ENCODE measurements around the gene BIRC7.

The BIRC7 gene

GRCh38 chr20:63272105-63273058 lies 36.7 kb downstream of the BIRC7 start, which contains the start of gene ARFGAP1:
Gene ARFGAP1, plus strand, starts transcription at chr20:63272813. Its CDS starts 2,768 bp downstream, at chr20:63275581.
- Histone ChIP-seq H3K36me3 (ENCODE audit: control insufficient read depth in 2 of 2, insufficient read depth in 2 of 2, low read length in 2 of 2) (peaks cover 13 to 14% of the 10 kb centered on the region in 2 donors), H3K4me1 (ENCODE audit: control insufficient read depth in 2 of 2, insufficient read depth in 2 of 2, low read length in 2 of 2) (peaks cover 8 to 11% of the 10 kb centered on the region in 2 donors), H3K9ac (ENCODE audit: low read depth in 1 of 2, low read length in 2 of 2) (peak within 1 kb of the TSS; percentile 82 to 91), H3K4me3 (ENCODE audit: low read length in 2 of 2) (peak within 1 kb of the TSS; percentile 81 to 85), H3K27ac (ENCODE audit: low read depth in 2 of 2, low read length in 2 of 2) (peak within 1 kb of the TSS; percentile 13 to 38), H3K9me3 (ENCODE audit: control insufficient read depth in 2 of 2, low read length in 2 of 2) (no peaks in the 10 kb centered on the region), H3K27me3 (ENCODE audit: control insufficient read depth in 2 of 2, insufficient read depth in 2 of 2, low read length in 2 of 2) (peaks cover 0 to 2% of the 10 kb centered on the region in 2 donors)

GRCh38 chr20:63273059-63273579 lies 37.4 kb downstream of the BIRC7 start:
- peaks cover 8 to 11% of the 10 kb centered on the region in 2 donors for H3K4me1 ChIP-seq (ENCODE audit: control insufficient read depth in 2 of 2, insufficient read depth in 2 of 2, low read length in 2 of 2)
- peaks cover 21% of the 10 kb centered on the region in 2 donors for H3K36me3 ChIP-seq (ENCODE audit: control insufficient read depth in 2 of 2, insufficient read depth in 2 of 2, low read length in 2 of 2)
- no peaks in the 10 kb centered on the region for H3K9me3 ChIP-seq (ENCODE audit: control insufficient read depth in 2 of 2, low read length in 2 of 2)
- peak overlapping the region; percentile 82 to 91 for H3K9ac ChIP-seq (ENCODE audit: low read depth in 1 of 2, low read length in 2 of 2)
- peak overlapping the region; percentile 81 to 85 for H3K4me3 ChIP-seq (ENCODE audit: low read length in 2 of 2)
- peaks cover 0 to 2% of the 10 kb centered on the region in 2 donors for H3K27me3 ChIP-seq (ENCODE audit: control insufficient read depth in 2 of 2, insufficient read depth in 2 of 2, low read length in 2 of 2)
- H3K27ac ChIP-seq (ENCODE audit: low read depth in 2 of 2, low read length in 2 of 2), result peak overlapping the region; percentile 13 to 38

GRCh38 chr20:63273635-63274380 lies 38.1 kb downstream of the BIRC7 start:
- Histone ChIP-seq H3K36me3 (ENCODE audit: control insufficient read depth in 2 of 2, insufficient read depth in 2 of 2, low read length in 2 of 2) (peaks cover 25 to 28% of the 10 kb centered on the region in 2 donors), H3K4me1 (ENCODE audit: control insufficient read depth in 2 of 2, insufficient read depth in 2 of 2, low read length in 2 of 2) (peaks cover 8 to 11% of the 10 kb centered on the region in 2 donors), H3K27ac (ENCODE audit: low read depth in 2 of 2, low read length in 2 of 2) (no peak overlapping the region), H3K9ac (ENCODE audit: low read depth in 1 of 2, low read length in 2 of 2) (peak overlapping the region; percentile 82 to 91), H3K4me3 (ENCODE audit: low read length in 2 of 2) (peak overlapping the region; percentile 81 to 85), H3K9me3 (ENCODE audit: control insufficient read depth in 2 of 2, low read length in 2 of 2) (no peaks in the 10 kb centered on the region), H3K27me3 (ENCODE audit: control insufficient read depth in 2 of 2, insufficient read depth in 2 of 2, low read length in 2 of 2) (no peaks in the 10 kb centered on the region)

GRCh38 chr20:63274381-63275228 lies 38.9 kb downstream of the BIRC7 start:
- H3K9ac ChIP-seq (ENCODE audit: low read depth in 1 of 2, low read length in 2 of 2), result no peak overlapping the region
- peaks cover 27 to 33% of the 10 kb centered on the region in 2 donors for H3K36me3 ChIP-seq (ENCODE audit: control insufficient read depth in 2 of 2, insufficient read depth in 2 of 2, low read length in 2 of 2)
- no peaks in the 10 kb centered on the region for H3K27me3 ChIP-seq (ENCODE audit: control insufficient read depth in 2 of 2, insufficient read depth in 2 of 2, low read length in 2 of 2)
- H3K4me1 ChIP-seq (ENCODE audit: control insufficient read depth in 2 of 2, insufficient read depth in 2 of 2, low read length in 2 of 2), result peaks cover 8 to 11% of the 10 kb centered on the region in 2 donors
- no peak overlapping the region for H3K4me3 ChIP-seq (ENCODE audit: low read length in 2 of 2)
- H3K27ac ChIP-seq (ENCODE audit: low read depth in 2 of 2, low read length in 2 of 2), result no peak overlapping the region
- H3K9me3 ChIP-seq (ENCODE audit: control insufficient read depth in 2 of 2, low read length in 2 of 2), result no peaks in the 10 kb centered on the region

GRCh38 chr20:63275825-63276224 lies 40.1 kb downstream of the BIRC7 start:
- no peaks in the 10 kb centered on the region for H3K27me3 ChIP-seq (ENCODE audit: control insufficient read depth in 2 of 2, insufficient read depth in 2 of 2, low read length in 2 of 2)
- peaks cover 29 to 37% of the 10 kb centered on the region in 2 donors for H3K36me3 ChIP-seq (ENCODE audit: control insufficient read depth in 2 of 2, insufficient read depth in 2 of 2, low read length in 2 of 2)
- no peak overlapping the region for H3K27ac ChIP-seq (ENCODE audit: low read depth in 2 of 2, low read length in 2 of 2)
- no peaks in the 10 kb centered on the region for H3K9me3 ChIP-seq (ENCODE audit: control insufficient read depth in 2 of 2, low read length in 2 of 2)
- no peak overlapping the region for H3K9ac ChIP-seq (ENCODE audit: low read depth in 1 of 2, low read length in 2 of 2)
- no peak overlapping the region for H3K4me3 ChIP-seq (ENCODE audit: low read length in 2 of 2)
- H3K4me1 ChIP-seq (ENCODE audit: control insufficient read depth in 2 of 2, insufficient read depth in 2 of 2, low read length in 2 of 2), result peaks cover 8 to 11% of the 10 kb centered on the region in 2 donors

GRCh38 chr20:63276956-63277355 lies 41.3 kb downstream of the BIRC7 start:
- H3K27ac ChIP-seq (ENCODE audit: low read depth in 2 of 2, low read length in 2 of 2), result no peak overlapping the region
- peaks cover 6 to 8% of the 10 kb centered on the region in 2 donors for H3K4me1 ChIP-seq (ENCODE audit: control insufficient read depth in 2 of 2, insufficient read depth in 2 of 2, low read length in 2 of 2)
- H3K27me3 ChIP-seq (ENCODE audit: control insufficient read depth in 2 of 2, insufficient read depth in 2 of 2, low read length in 2 of 2), result no peaks in the 10 kb centered on the region
- no peaks in the 10 kb centered on the region for H3K9me3 ChIP-seq (ENCODE audit: control insufficient read depth in 2 of 2, low read length in 2 of 2)
- H3K4me3 ChIP-seq (ENCODE audit: low read length in 2 of 2), result no peak overlapping the region
- H3K36me3 ChIP-seq (ENCODE audit: control insufficient read depth in 2 of 2, insufficient read depth in 2 of 2, low read length in 2 of 2), result peaks cover 36 to 44% of the 10 kb centered on the region in 2 donors
- H3K9ac ChIP-seq (ENCODE audit: low read depth in 1 of 2, low read length in 2 of 2), result no peak overlapping the region

- H3K4me3 ChIP-seq (ENCODE audit: low read length in 2 of 2), result no peak overlapping the region
- H3K27ac ChIP-seq (ENCODE audit: low read depth in 2 of 2, low read length in 2 of 2), result no peak overlapping the region
- peaks cover 6 to 8% of the 10 kb centered on the region in 2 donors for H3K4me1 ChIP-seq (ENCODE audit: control insufficient read depth in 2 of 2, insufficient read depth in 2 of 2, low read length in 2 of 2)
- no peaks in the 10 kb centered on the region for H3K9me3 ChIP-seq (ENCODE audit: control insufficient read depth in 2 of 2, low read length in 2 of 2)
- H3K36me3 ChIP-seq (ENCODE audit: control insufficient read depth in 2 of 2, insufficient read depth in 2 of 2, low read length in 2 of 2), result peaks cover 39 to 48% of the 10 kb centered on the region in 2 donors
- H3K9ac ChIP-seq (ENCODE audit: low read depth in 1 of 2, low read length in 2 of 2), result no peak overlapping the region
- no peaks in the 10 kb centered on the region for H3K27me3 ChIP-seq (ENCODE audit: control insufficient read depth in 2 of 2, insufficient read depth in 2 of 2, low read length in 2 of 2)
Measured at GRCh38 chr20:63277466-63278272, 42.0 kb downstream of the BIRC7 start.

GRCh38 chr20:63278661-63279060 lies 43.0 kb downstream of the BIRC7 start:
- Histone ChIP-seq H3K4me1 (ENCODE audit: control insufficient read depth in 2 of 2, insufficient read depth in 2 of 2, low read length in 2 of 2) (peaks cover 4 to 6% of the 10 kb centered on the region in 2 donors), H3K27me3 (ENCODE audit: control insufficient read depth in 2 of 2, insufficient read depth in 2 of 2, low read length in 2 of 2) (no peaks in the 10 kb centered on the region), H3K9ac (ENCODE audit: low read depth in 1 of 2, low read length in 2 of 2) (no peak overlapping the region), H3K9me3 (ENCODE audit: control insufficient read depth in 2 of 2, low read length in 2 of 2) (no peaks in the 10 kb centered on the region), H3K4me3 (ENCODE audit: low read length in 2 of 2) (no peak overlapping the region), H3K36me3 (ENCODE audit: control insufficient read depth in 2 of 2, insufficient read depth in 2 of 2, low read length in 2 of 2) (peaks cover 43 to 53% of the 10 kb centered on the region in 2 donors), H3K27ac (ENCODE audit: low read depth in 2 of 2, low read length in 2 of 2) (no peak overlapping the region)

GRCh38 chr20:63279931-63280330 lies 44.2 kb downstream of the BIRC7 start:
- no peak overlapping the region for H3K27ac ChIP-seq (ENCODE audit: low read depth in 2 of 2, low read length in 2 of 2)
- no peaks in the 10 kb centered on the region for H3K27me3 ChIP-seq (ENCODE audit: control insufficient read depth in 2 of 2, insufficient read depth in 2 of 2, low read length in 2 of 2)
- no peaks in the 10 kb centered on the region for H3K4me1 ChIP-seq (ENCODE audit: control insufficient read depth in 2 of 2, insufficient read depth in 2 of 2, low read length in 2 of 2)
- H3K4me3 ChIP-seq (ENCODE audit: low read length in 2 of 2), result no peak overlapping the region
- H3K9me3 ChIP-seq (ENCODE audit: control insufficient read depth in 2 of 2, low read length in 2 of 2), result no peaks in the 10 kb centered on the region
- no peak overlapping the region for H3K9ac ChIP-seq (ENCODE audit: low read depth in 1 of 2, low read length in 2 of 2)
- peaks cover 52 to 58% of the 10 kb centered on the region in 2 donors for H3K36me3 ChIP-seq (ENCODE audit: control insufficient read depth in 2 of 2, insufficient read depth in 2 of 2, low read length in 2 of 2)

Measured in mucosa of rectum (tissue), 2 donors.